T-helper 22 cell (primary cell): ENCODE measurements around the gene NCOA5.

Source experiments
- DNase-seq: peaks from one replicate; pipeline ENCODE4 v3.0.0-alpha.2; 2020; ENCODE audit warnings: low read depth

The NCOA5 gene

DNA sequence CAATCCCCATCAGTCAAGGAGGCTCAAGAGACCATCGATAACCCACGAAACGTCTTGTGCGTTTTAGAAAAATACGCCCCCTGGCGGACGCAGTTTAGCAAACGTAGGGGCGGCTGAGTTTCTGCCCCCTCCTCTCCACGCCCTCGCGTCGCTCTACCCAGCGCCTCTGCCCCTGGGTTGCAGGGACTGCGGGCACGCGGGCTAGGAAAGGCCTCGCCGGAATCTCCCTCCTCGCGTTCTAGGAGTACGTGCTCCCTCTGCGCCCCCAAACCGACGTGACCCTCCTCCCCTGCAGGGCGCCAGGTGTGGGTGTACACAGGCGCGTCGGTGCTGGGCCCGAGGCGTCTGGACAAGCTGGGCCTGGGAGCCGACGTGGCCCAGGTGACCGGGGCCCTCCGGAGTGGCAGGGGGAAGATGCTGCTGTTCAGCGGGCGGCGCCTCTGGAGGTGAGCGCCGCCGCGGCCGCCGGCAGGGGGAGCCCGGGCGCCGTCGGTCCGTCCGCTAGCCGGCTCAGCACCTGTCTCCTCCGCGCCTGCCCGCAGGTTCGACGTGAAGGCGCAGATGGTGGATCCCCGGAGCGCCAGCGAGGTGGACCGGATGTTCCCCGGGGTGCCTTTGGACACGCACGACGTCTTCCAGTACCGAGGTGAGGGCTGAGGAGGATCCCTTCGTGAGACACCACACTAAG is 75.8 kb downstream of the NCOA5 start:
- DNase-seq: peak; percentile 45

DNA sequence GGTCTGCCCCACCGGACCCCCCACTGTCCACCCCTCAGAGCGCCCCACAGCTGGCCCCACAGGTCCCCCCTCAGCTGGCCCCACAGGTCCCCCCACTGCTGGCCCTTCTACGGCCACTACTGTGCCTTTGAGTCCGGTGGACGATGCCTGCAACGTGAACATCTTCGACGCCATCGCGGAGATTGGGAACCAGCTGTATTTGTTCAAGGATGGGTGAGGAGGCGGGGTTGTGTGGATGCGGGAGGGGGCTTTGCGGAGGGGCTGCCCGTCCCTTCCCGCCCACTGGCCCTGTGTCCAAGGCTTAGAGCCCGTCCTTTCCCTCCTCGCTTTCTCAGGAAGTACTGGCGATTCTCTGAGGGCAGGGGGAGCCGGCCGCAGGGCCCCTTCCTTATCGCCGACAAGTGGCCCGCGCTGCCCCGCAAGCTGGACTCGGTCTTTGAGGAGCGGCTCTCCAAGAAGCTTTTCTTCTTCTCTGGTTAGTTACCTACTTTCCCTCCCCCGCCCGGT is 76.4 kb downstream of the NCOA5 start:
- DNase-seq: no peak

DNA sequence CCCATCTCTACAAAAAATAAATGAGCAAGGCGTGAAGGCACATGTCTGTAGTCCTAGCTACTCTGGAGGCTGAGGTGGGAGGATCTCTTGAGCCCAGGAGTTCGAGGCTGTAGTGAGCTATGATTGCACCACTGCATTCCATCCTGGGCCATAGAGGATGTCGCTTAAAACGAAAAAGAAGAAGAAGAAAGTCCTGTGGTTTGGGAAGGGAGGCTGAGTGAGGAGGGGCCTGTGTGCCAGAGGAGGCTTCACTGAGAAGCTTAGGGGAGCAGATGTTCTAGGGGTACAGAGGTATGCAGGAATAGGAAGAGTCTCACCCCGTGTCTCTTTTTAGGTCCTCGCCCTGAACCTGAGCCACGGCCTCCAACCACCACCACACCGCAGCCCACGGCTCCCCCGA is 76.8 kb downstream of the NCOA5 start:
- DNase-seq: no peak

DNA sequence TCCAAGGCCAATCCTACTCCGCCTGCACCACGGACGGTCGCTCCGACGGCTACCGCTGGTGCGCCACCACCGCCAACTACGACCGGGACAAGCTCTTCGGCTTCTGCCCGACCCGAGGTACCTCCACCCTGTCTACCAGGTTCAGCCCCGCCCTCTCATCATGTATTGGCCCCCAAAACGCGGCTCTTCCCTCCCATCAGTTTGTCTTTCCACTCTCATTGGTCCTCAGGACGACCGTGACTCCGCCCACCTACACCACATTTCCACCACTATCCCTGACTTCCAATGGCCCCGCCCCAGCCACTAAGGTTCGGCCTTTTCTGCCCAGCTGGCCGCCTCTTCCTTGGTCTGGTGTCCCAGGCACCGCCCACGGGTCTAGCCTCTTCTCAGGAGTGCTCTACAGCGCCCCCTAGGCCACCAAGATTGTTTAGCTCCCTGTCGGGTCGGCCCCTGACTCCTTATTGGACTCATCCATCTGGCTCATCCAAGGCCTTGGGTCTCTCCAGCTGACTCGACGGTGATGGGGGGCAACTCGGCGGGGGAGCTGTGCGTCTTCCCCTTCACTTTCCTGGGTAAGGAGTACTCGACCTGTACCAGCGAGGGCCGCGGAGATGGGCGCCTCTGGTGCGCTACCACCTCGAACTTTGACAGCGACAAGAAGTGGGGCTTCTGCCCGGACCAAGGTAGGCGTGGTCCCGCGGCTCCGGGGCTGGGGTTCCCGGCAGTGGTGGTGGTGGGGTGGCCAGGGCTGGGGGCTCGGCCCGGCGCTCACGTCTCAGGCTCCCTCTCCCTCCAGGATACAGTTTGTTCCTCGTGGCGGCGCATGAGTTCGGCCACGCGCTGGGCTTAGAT is 77.9 kb downstream of the NCOA5 start:
- no peak for DNase-seq
